ENCODE data around the gene PPFIA2. TPM values are rescaled to one million over a fixed set of nuclear protein-coding genes. Genes with fewer than 3 reads are reported as not detected.

Gene PPFIA2
- total RNA-seq, 6 experiments from 2014 or later = not detected

GRCh38 chr12:81245458-81245857, 513.7 kb downstream of the PPFIA2 start:
- no peak for DNase-seq
- no peaks in the 10 kb centered on the region for H3K36me3 Mint-ChIP-seq (ENCODE audit: low read depth)
- peaks cover 7% of the 10 kb centered on the region; the same call in 1 of the 2 replicates for H3K9me3 Mint-ChIP-seq
- no peaks in the 10 kb centered on the region for H3K4me1 Mint-ChIP-seq (ENCODE audit: low read depth)
- TF ChIP-seq CTCF (IDR thresholded peaks at IDR 0.05) = no peak
- H3K27ac Mint-ChIP-seq = no peak overlapping the region
- no peak overlapping the region for H3K4me3 Mint-ChIP-seq
- no peaks in the 10 kb centered on the region; the same call in 1 of the 2 replicates for H3K27me3 Mint-ChIP-seq (ENCODE audit: insufficient read depth)

GRCh38 chr12:81231574-81232368, 527.4 kb downstream of the PPFIA2 start:
- no peaks in the 10 kb centered on the region for H3K4me1 Mint-ChIP-seq (ENCODE audit: low read depth)
- no peak for TF ChIP-seq CTCF (IDR thresholded peaks at IDR 0.05)
- H3K27ac Mint-ChIP-seq = no peak overlapping the region
- no peak for DNase-seq
- H3K4me3 Mint-ChIP-seq = no peak overlapping the region
- no peaks in the 10 kb centered on the region for H3K9me3 Mint-ChIP-seq
- no peaks in the 10 kb centered on the region for H3K36me3 Mint-ChIP-seq (ENCODE audit: low read depth)
- no peaks in the 10 kb centered on the region for H3K27me3 Mint-ChIP-seq (ENCODE audit: insufficient read depth)

GRCh38 chr12:81229759-81230158, 529.4 kb downstream of the PPFIA2 start:
- Mint-ChIP-seq H3K36me3 (ENCODE audit: low read depth) (no peaks in the 10 kb centered on the region), H3K4me1 (ENCODE audit: low read depth) (no peaks in the 10 kb centered on the region), H3K9me3 (no peaks in the 10 kb centered on the region), H3K4me3 (no peak overlapping the region), H3K27me3 (ENCODE audit: insufficient read depth) (no peaks in the 10 kb centered on the region; the same call in 1 of the 2 replicates), H3K27ac (no peak overlapping the region)
- TF ChIP-seq CTCF (IDR thresholded peaks at IDR 0.05) = no peak
- DNase-seq = no peak

GRCh38 chr12:81224626-81225025, 534.5 kb downstream of the PPFIA2 start:
- no peaks in the 10 kb centered on the region; the same call in 1 of the 2 replicates for H3K4me1 Mint-ChIP-seq (ENCODE audit: low read depth)
- no peak overlapping the region for H3K27ac Mint-ChIP-seq

GRCh38 chr12:81222846-81223592, 536.1 kb downstream of the PPFIA2 start:
- Mint-ChIP-seq H3K36me3 (ENCODE audit: low read depth) (no peaks in the 10 kb centered on the region), H3K27me3 (ENCODE audit: insufficient read depth) (no peaks in the 10 kb centered on the region; the same call in 1 of the 2 replicates), H3K27ac (no peak overlapping the region), H3K9me3 (no peaks in the 10 kb centered on the region), H3K4me1 (ENCODE audit: low read depth) (no peaks in the 10 kb centered on the region; the same call in 1 of the 2 replicates), H3K4me3 (no peak overlapping the region)
- DNase-seq = peak; percentile 3
- no peak for TF ChIP-seq CTCF (IDR thresholded peaks at IDR 0.05)

More at GRCh38 chr12:81224626-81225025, 534.5 kb downstream of the PPFIA2 start:
- no peak for DNase-seq
- Mint-ChIP-seq H3K36me3 (ENCODE audit: low read depth) (no peaks in the 10 kb centered on the region), H3K4me3 (no peak overlapping the region), H3K9me3 (no peaks in the 10 kb centered on the region), H3K27me3 (ENCODE audit: insufficient read depth) (no peaks in the 10 kb centered on the region; the same call in 1 of the 2 replicates)
- TF ChIP-seq CTCF (IDR thresholded peaks at IDR 0.05) = no peak
